Smooth muscle cell (in vitro differentiated cells): ENCODE data around the gene DCST1. TPM values are rescaled to one million over a fixed set of nuclear protein-coding genes. Genes with fewer than 3 reads are reported as not detected.

ENCODE experiments used
- DNase-seq: peaks from one replicate; lab custom pipeline; 2025; ENCODE audit not compliant: unreplicated experiment; lab: John Stamatoyannopoulos, UW
- H2AFZ ChIP-seq: fragments of 200-600 bp; sonication (generic); 2 replicates; pipeline ENCODE4 v1.6.0; 2016; ENCODE audit warnings: antibody characterized with exemption, low read depth, mild to moderate bottlenecking
- H3F3A ChIP-seq: fragments of 200-600 bp; sonication (generic); 2 replicates; pipeline ENCODE4 v1.6.0; 2017; ENCODE audit warnings: antibody characterized with exemption, low read depth
- H3K27ac ChIP-seq: fragments of 200-600 bp; sonication (generic); 2 replicates; pipeline ENCODE4 v1.5.1; 2016; ENCODE audit warnings: low read depth, mild to moderate bottlenecking
- H3K27me3 ChIP-seq: fragments of 200-600 bp; sonication (generic); 2 replicates; pipeline ENCODE4 v1.6.1; 2016; ENCODE audit warnings: low read depth, mild to moderate bottlenecking
- H3K36me3 ChIP-seq: fragments of 200-600 bp; sonication (generic); 2 replicates; pipeline ENCODE4 v1.5.1; 2016; ENCODE audit warnings: low read depth
- H3K4me1 ChIP-seq: fragments of 200-600 bp; sonication (generic); 2 replicates; pipeline ENCODE4 v1.5.1; 2016; ENCODE audit warnings: low read depth
- H3K4me2 ChIP-seq: fragments of 200-600 bp; sonication (generic); 2 replicates; pipeline ENCODE4 v1.6.0; 2016; ENCODE audit warnings: mild to moderate bottlenecking
- H3K4me3 ChIP-seq: fragments of 200-600 bp; sonication (generic); 2 replicates; pipeline ENCODE4 v1.5.1; 2016; ENCODE audit warnings: mild to moderate bottlenecking
- H3K79me2 ChIP-seq: fragments of 200-600 bp; sonication (generic); 2 replicates; pipeline ENCODE4 v1.6.0; 2016; ENCODE audit warnings: low read depth, mild to moderate bottlenecking
- H3K9ac ChIP-seq: fragments of 200-600 bp; sonication (generic); 2 replicates; pipeline ENCODE4 v1.6.0; 2016; ENCODE audit warnings: low read depth
- H3K9me3 ChIP-seq: fragments of 200-600 bp; sonication (generic); replicated peaks from 2 replicates; pipeline ENCODE4 v1.5.1; 2016; ENCODE audit warnings: low read depth
- H4K20me1 ChIP-seq: fragments of 200-600 bp; sonication (generic); 2 replicates; pipeline ENCODE4 v1.6.0; 2016; ENCODE audit warnings: low read depth
- CTCF ChIP-seq: fragments of 200-600 bp; sonication (generic); IDR thresholded peaks from 2 replicates; pipeline ENCODE4 v1.5.1; 2017; ENCODE audit warnings: borderline replicate concordance, mild to moderate bottlenecking, antibody characterized with exemption; ENCODE audit not compliant: insufficient read depth, poor library complexity, severe bottlenecking
- WGBS: methylation state at CpG from one replicate; pipeline ENCODE4 v1.1.7; 2016; ENCODE audit warnings: low lambda C conversion rate; 5-methylcytosine and 5-hydroxymethylcytosine counted together
- polyA plus RNA-seq: library from polyadenylated mRNA; unstranded; fragments of >200 nt; fragmentation: Nextera tagmentation; extraction: Ambion mirVana; gene quantifications from 2 replicates; pipeline ENCODE4 v1.2.1, GENCODE V29; 2016
- total RNA-seq: library from RNA; depleted of rRNA; stranded (reverse); fragments of >200 nt; gene quantifications from 2 replicates; pipeline ENCODE4 v1.2.3, GENCODE V29; 2014

Gene DCST1
- total and polyA plus RNA-seq, 2 experiments from 2014 or later, result not detected

DNA sequence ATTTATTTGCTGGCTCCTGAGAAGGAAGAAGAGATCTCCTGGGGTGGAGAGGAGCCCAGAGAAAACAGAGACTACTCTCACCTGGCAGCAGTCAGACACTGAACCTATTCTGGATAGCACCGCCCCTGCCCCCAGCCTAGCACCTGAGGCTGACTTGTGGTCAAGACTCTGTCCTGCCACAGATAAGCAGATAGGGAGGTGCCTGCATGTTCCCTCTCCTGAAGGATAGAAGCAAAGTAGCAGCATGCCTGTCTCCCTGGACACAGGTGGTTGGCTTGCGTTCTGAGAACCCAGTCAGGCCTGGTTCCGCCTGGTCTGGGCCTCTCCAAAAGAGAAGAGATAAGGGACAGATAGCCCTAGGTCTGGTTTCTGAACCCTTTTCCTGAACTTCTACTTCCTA, 43.7 kb downstream of the DCST1 start:
- H3K36me3 ChIP-seq, result no peaks in the 10 kb centered on the region
- H4K20me1 ChIP-seq, result peaks cover 14% of the 10 kb centered on the region
- peaks cover 7% of the 10 kb centered on the region for H3F3A ChIP-seq
- DNase-seq, result no peak
- peaks cover 29% of the 10 kb centered on the region for H3K4me1 ChIP-seq
- H3K27ac ChIP-seq, result no peak overlapping the region
- TF ChIP-seq CTCF, result no peak
- no peaks in the 10 kb centered on the region for H3K9me3 ChIP-seq
- H3K4me3 ChIP-seq, result no peak overlapping the region
- 78% methylated on average over 3 of the region's 3 CpGs for WGBS
- H3K9ac ChIP-seq, result no peak overlapping the region
- H3K4me2 ChIP-seq, result no peak overlapping the region
- H3K79me2 ChIP-seq, result no peaks in the 10 kb centered on the region
- peaks cover 43% of the 10 kb centered on the region for H3K27me3 ChIP-seq
- no peak overlapping the region for H2AFZ ChIP-seq

DNA sequence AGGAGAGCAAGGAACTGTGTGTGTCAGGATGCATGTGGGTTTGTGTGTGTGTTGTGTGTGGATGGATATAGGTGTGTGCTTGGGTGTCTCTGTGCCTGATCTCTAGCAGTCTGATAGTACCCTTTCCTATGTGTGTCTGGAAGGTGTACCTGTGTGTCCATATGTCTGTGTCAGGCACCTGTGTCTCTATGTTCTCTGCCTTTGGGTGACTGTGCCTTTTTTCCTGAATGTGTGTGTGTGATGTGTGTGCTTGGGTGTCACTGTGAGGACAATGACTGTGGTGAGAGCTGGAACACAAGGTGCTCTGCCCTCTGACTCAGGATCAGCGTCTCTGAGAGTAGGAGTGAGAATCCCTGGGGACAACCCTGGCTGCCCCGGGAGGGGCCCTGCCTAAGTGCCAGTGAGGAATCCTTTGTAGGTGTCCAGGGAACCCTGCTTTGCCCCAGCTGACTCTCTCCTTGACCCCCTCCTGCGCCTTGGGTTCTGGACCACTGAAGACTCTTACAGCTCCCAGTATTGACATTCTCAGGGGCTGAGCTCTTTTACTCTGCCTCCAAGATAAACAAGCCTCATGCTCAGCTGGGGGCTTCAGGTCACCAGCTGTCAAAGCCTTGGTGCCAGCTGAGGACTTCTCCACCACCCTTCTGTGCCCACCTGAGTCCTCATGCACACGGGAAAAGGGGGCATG, 44.3 kb downstream of the DCST1 start:
- peaks cover 14% of the 10 kb centered on the region for H4K20me1 ChIP-seq
- no peak for DNase-seq
- H3K27ac ChIP-seq, result no peak overlapping the region
- no peak overlapping the region for H2AFZ ChIP-seq
- no peaks in the 10 kb centered on the region for H3K36me3 ChIP-seq
- H3F3A ChIP-seq, result peaks cover 7% of the 10 kb centered on the region
- peaks cover 32% of the 10 kb centered on the region for H3K4me1 ChIP-seq
- no peak overlapping the region for H3K4me3 ChIP-seq
- peaks cover 43% of the 10 kb centered on the region for H3K27me3 ChIP-seq
- no peaks in the 10 kb centered on the region for H3K9me3 ChIP-seq
- no peaks in the 10 kb centered on the region for H3K79me2 ChIP-seq
- 70% methylated on average over 4 of the region's 4 CpGs for WGBS
- H3K4me2 ChIP-seq, result no peak overlapping the region
- H3K9ac ChIP-seq, result no peak overlapping the region
- no peak for TF ChIP-seq CTCF

DNA sequence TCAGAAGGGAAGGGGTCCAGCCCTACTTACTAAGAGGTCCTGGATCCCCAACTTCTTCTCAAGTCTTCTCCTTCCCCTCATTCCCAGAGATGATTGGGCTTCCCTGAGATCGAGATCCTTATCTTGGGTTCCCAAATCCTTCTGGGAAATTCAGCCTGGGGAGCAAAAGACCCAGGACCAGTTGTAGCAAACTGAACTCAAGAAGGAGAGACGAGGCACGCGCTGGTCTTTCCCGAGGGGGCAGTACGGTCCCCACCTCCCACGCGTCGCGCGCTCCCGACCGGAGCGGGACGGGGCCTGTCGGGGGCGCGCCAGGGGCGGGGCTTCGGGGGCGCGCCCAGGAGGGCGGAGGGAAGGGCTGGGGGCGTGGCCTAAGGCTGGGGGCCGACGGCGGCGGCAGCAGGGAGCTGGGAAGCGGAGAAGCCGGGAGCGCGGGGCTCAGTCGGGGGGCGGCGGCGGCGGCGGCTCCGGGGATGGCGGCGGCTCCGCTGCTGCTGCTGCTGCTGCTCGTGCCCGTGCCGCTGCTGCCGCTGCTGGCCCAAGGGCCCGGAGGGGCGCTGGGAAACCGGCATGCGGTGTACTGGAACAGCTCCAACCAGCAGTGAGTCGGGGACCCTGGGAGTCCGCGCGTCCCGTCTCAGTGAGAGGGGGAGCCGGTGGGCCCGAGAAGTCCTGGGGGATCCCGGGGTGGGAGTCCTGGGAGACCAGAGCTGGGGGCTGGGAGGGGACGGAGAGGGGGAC, 45.0 kb downstream of the DCST1 start, which contains the start of gene EFNA3:
TSS of gene EFNA3 (plus strand) at position 369 of the 741 bp plus-strand sequence. CDS start at position 474, 105 bp downstream.
- 3% methylated on average over 36 of the region's 59 CpGs for WGBS
- Histone ChIP-seq H3K4me3 (peak within 1 kb of the TSS; percentile 60), H3K79me2 (no peaks in the 10 kb centered on the region), H3K9me3 (no peaks in the 10 kb centered on the region), H3K36me3 (no peaks in the 10 kb centered on the region), H3K27ac (no peak within 1 kb of the TSS), H3K4me2 (peak within 1 kb of the TSS; percentile 97), H3F3A (peaks cover 7% of the 10 kb centered on the region), H3K4me1 (peaks cover 32% of the 10 kb centered on the region), H4K20me1 (peaks cover 14% of the 10 kb centered on the region), H3K27me3 (peaks cover 48% of the 10 kb centered on the region), H3K9ac (no peak within 1 kb of the TSS), H2AFZ (no peak within 1 kb of the TSS)
- DNase-seq, result peak; percentile 49
- TF ChIP-seq CTCF, result no peak
